HG02610 (cell line): ENCODE results near the gene ODAM.
A peak's percentile ranks its signal among the peaks of the same experiment; 100 is the strongest.
"Not testable (repeated sequence)": the region's sequence is repeated elsewhere in the genome, so short reads cannot be mapped to it uniquely, and the experiment has no call there.

Source experiments
- ATAC-seq: cut with Tn5 transposase; IDR thresholded peaks from one replicate; pipeline ENCODE4 v1.9.1; 2021; ENCODE audit warnings: mild to moderate bottlenecking, moderate library complexity; ENCODE audit not compliant: unreplicated experiment

The ODAM gene, protein sequence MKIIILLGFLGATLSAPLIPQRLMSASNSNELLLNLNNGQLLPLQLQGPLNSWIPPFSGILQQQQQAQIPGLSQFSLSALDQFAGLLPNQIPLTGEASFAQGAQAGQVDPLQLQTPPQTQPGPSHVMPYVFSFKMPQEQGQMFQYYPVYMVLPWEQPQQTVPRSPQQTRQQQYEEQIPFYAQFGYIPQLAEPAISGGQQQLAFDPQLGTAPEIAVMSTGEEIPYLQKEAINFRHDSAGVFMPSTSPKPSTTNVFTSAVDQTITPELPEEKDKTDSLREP

DNA sequence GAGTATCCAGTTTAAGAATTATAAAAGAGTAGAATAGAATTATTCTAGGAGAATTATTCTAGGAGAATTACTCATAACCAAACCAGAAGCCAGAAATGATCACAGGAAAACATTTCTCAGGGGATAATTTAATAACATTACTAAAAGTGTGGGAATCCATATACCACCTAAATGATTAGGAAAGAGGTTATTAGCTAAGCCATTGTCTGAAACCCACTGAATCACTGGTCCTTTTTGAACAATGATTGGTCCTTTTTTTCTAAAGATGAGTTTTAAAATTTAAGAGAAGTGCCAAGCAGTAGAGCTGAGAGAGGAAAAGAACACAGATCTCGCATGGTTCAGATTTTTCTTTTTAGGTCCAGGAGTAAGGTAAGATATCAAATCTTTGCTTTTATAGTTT lies at the start of gene ODAM:
Gene ODAM, plus strand, starts transcription at position 301 of the 400 bp plus-strand sequence. CDS start 819 bp downstream, outside the sequence.
- ATAC-seq: no peak

DNA sequence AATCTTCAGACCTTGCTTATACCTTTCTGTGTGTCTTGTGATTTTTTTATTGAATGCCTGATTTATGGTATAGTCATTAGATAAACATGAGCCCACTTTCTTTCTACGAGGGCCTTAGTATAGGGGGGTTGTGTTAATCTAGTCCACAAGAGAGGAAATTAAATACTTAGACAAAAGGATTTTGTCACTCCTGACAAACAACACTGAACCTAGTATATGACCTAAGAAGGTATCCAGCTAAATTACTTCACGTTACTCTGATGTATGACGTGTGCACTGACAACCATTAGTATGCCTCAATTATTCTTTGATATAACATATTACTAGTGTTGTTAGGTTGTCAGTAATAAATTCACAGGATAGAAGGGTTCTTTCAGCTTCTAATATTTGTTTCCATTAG lies 44.3 kb upstream of the ODAM start:
- ATAC-seq: no peak

DNA sequence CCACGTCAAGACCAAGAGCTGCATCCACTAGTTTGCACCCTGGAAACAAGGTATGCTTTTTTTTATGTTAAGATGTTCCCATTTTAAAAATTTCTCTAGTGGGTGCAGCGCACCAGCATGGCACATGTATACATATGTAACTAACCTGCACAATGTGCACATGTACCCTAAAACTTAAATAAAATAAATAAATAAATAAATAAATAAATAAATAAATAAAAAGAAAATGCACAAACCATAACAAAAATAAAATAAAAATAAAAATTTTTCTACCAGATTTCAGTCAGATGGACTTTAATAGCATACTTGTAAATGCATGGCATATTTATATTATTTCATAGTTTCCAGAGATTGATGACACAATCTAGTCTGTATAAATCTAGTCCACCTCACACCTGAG lies 43.4 kb upstream of the ODAM start:
- no peak for ATAC-seq

DNA sequence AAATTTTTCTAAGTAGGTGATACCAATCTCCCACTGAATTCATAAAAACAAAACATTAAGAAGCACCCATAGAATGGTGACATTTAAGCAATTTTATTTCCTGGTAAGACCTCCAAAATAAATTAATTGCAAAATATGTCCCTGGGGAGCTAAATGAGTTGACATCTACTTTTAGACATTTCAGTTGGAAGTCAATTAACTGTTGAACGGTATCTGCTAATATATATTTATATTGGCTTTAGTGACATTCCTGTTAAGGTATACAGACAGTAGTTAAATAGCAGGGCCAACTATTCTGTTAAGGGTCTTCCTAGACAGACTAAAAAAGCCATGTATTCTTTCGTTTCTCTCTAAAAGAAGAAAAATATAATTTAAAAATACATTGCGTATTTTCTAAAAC lies 41.6 kb upstream of the ODAM start, which contains the start of gene PRR27:
Gene PRR27, plus strand, starts transcription at position 301 of the 400 bp plus-strand sequence. CDS start 139 bp downstream, outside the sequence.
- ATAC-seq: no peak

DNA sequence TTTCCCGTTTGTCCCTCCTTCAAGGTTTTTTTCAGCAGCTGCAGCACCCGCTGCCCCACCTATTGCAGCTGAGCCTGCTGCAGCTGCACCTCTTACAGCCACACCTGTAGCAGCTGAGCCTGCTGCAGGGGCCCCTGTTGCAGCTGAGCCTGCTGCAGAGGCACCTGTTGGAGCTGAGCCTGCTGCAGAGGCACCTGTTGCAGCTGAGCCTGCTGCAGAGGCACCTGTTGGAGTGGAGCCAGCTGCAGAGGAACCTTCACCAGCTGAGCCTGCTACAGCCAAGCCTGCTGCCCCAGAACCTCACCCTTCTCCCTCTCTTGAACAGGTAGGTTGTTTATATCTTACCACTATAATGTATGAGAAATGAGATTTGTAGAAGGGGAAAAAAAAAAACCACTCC lies 36.9 kb upstream of the ODAM start:
- ATAC-seq: no peak

DNA sequence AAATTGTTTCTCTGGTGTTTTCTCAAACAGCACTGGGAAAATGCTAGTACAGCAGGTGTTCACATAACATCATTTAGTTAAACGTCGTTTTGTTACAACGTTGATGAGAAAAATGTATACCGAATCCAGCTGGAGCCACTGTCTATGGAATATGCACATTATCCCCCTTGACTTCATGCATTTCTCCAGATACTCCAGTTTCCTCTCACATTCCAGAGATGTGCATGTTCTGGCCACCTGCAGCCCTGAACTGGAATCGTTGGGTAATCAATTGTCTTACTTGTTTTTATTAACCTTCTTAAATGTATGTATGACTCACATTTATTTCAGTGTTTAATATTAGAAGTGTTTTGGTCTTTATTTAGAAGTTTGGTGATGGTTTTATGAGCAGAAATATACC lies 18.4 kb upstream of the ODAM start:
- no peak for ATAC-seq

DNA sequence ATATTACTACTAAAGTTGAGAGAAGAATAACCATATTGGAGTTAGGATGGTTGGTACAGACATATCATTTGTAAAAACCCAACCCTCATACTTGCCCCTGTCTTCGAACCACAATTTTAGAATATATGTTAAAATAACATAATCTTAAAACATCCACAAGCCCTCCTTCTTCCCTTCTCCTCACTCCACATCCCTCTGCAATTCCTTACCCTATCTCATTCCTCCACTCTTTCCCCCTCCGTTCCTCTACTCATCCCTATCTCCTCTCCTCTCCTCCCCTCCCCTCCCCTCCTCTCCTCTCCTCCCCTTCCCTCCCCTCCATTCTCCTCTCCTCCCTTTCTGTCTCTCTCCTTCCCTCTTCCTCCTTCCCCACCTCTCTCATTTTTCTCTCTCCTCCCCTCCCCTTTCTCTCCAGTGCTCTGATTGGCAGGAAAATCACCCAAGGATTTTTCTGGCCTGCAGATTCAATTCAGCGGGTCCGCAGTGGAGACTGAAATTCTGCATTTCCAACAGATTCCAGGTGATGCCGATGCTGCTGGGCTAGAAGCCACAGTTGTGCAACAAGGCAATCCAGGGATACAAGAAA lies 17.4 kb upstream of the ODAM start:
- ATAC-seq: no peak

DNA sequence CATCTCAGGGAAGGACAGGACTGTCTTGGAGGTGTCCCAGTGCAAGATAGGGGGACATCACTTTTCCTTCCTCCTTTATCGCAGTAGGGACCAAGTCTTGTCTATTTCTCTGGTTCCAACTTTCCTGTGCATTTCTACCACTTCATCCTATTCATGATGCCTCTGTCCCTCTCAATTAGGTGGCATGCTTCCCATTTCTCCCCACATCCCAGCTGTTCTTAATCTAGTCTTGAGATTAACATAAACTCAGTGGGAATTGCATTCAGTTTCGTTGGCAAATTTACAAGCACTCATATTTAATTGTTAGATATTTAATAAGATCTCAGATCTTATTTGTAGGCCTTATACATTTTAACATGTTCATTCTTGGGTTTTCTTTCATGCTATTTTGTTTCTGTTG lies 15.7 kb upstream of the ODAM start:
- ATAC-seq: no peak

DNA sequence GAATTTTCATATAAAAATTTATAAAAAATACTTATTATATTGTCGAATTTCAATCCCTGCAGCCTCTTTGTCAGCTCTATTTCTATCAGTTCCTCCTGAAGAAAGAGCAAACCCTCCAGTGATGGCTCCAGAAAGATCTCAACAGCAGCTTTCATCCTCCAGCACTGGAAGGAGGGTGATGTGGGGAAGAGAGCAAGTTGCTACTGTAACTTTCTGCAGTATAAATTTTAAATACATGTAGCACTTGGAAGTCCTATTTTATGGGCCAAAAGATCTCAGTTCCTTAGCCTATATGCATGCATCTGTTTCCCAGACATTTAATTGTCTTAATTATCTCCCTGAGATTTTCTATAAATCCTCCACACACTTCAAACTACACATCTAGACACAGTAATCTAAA lies 13.7 kb upstream of the ODAM start:
- ATAC-seq: no peak

DNA sequence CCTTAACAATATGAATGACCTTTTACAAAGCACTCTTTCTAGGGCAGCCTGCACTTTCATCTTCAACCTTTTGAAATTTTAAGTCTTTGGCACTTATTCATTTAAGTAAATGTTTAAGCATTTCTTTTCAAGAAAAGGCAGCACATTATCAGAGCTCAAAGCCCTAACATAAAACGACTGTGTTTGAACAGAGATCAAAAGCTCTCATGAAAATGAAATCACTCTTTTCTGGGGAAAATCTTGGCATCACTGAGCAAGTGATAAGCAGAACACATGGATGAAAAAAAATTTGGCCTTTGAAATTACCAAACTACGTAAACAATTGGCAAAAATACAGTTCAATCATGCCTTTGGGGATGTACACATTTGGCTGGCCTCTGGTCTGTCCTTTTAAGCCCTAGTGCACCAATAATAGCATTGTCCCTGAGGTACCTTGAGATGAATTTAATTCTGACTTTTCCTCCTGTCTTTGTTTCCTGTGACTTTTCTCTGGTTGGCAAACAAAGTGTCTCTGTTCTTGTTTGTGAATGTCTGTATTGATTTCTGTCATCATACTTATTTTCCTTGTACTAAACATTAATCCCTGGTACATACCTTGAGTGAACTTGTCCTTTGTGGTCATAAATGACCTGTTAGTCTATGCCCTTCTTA lies 12.9 kb upstream of the ODAM start:
- no peak for ATAC-seq

DNA sequence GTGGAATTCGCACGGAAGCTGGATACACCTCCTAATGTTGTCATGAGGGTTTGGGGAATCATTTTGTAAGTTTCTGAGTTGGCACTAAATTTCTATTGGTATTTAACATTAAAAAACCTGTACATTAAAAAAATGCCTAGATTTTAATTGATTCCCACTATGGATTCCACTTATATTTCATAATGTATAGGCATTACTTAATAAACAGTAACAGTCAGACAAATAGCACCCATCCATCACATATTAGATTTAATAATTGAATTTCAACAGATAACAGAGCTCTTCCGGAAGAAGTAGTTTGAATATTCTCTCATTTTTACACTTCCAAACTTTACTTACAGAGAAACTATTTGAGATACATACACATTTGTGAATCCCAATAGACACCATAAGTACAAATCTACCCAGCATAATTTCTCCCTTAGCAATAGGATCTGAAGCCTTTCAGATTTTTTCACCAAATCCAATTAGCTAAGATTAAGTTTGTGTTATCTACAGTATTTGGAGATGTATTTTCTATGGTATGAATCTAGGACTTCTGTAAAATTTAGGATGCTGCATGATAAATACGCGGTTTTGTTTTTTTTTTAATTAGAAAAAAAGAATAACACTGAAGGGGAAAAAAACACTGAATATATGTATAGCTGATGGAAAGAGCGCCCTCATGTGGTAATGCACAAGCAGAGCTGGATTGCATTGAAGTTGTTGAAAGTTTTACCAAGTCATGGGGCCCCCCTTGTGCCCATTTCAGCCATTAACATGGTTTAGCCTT lies 12.2 kb upstream of the ODAM start:
- ATAC-seq: peak; percentile 78

DNA sequence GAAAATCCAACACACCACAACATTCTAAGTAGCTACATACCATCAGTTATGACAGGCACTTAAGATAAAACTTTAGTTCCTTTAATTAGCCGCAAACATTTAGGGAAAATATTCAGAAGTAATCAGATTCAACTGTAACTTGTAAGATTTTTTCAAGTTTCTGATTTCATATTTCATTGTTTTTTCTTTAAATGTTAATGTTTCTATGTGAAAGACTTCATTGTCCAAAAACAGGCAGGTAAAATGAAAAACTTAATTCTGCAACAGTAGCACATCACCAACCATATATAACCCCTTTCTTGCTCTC lies 11.6 kb upstream of the ODAM start:
- no peak for ATAC-seq

DNA sequence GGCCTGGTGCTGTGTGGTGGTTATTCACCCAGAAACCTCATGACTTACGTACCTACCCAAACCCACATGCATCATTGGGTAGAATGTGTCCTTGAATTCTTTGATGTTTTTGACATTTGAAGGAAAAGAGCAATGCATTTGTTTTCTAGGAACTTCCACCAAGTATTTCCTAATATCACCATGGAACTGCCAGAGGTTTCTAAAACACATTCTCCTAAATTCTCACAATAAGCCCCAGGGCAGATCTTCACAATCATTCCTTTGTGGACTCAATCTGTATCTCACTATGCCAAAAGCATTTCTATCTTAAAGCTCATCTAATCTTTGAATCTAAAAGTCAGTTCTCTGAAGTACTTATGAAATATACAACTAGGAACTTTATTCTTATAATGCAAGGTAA lies 8.3 kb upstream of the ODAM start:
- ATAC-seq: no peak

DNA sequence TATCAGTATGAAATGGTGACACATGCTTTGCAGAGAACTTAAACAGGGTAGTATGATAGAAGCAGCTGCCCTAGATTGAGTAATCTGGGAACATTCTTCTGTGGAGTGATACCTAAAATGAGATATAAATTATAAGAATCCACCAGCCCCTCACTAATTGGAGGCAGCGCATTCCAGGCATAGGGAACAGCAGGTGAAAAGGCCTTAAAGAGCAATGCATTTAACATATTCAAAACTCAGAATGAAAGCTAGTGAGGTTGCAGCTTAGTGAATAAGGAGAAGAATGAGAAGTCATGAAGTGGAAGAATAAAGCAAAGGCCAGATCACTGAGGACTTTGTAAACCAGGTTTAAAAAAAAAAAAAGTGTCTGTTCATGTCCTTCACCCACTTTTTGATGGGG lies 4.9 kb upstream of the ODAM start:
- no peak for ATAC-seq

DNA sequence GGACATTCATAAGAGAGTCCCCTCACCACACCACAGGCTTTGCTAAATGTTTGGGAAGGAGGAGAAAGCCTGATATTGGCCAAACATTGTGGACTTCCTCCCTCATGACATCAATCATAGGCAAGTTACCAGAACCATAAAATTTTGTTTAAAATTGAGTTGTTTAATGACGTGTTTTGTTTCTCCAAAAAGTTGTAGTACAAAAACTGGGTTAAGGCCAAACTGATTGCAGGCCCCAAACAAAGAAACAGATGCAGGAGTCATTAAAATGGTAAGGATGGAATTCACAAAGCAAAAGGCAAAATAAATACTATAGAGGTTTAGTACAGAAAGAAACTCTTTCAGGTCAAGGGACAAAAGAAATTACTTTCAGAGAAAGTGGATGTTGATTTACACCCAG lies 3.9 kb upstream of the ODAM start:
- ATAC-seq: no peak

DNA sequence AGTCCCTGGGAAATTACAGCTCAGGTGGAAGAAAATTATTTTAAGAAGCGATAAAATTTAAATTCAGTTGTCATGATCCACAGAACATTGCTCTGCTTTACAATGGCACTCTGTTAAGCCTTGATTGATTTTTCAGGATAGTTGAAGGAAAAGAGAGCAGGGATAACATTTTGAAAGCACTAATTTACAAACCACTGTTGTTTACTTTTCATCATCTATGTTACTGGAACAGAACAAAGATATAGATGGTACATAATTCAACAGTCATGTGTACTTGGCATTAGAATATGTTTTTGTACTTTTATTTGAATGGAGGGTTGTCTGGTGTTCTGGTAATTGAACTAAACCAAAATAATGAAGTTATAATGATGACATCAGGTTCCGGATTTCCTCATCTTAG lies 2.6 kb upstream of the ODAM start:
- no peak for ATAC-seq

DNA sequence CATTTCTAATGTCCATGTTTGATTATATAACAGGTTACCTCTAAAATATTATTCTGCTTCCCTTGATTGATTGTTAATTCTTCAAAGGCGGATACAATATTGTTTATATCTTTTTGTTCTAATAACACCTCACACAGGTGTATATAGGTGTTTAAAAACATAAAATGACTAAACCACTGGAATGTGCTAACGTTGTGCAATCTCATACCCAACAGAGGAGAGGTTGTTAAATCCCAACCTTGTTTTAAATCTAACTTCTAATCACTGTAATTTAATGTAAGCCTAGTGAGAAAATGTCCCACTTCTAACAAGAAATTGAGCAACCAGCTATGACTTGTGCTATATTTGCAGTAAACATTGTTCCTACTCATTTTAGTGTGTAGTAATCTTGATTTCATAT lies 1.3 kb downstream of the ODAM start:
- ATAC-seq: no peak

DNA sequence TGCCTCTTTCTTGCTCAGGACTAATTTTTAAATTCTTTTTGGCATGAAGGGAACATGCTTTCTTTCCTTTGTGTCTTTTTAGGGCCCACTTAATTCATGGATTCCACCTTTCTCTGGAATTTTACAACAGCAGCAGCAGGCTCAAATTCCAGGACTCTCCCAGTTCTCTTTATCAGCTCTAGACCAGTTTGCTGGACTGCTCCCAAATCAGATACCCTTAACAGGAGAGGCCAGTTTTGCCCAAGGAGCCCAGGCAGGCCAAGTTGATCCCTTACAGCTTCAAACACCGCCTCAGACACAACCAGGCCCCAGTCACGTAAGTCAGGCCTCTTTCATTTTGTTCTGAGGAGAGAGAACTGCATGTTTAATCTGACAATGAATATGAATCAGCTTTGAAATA lies 2.3 kb downstream of the ODAM start:
- ATAC-seq: no peak

DNA sequence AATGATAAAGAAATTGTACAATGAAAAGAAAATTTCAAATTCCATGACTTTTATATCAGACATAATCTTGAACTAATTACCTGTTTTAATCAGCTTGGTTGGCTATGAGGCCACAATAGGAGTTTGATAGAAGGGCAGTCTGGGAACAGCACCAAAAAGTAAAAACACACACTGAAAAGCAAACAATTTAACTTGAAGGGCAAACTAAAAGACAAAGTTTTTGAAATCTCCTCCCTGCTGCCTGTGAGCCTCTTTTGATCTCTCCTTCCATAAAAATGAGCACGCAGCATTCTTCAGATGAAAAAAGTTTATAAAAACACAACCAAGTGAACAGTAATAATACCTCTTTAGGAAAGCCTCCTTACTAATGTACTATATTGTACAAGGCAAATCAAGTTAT lies 8.1 kb downstream of the ODAM start:
- no peak for ATAC-seq

DNA sequence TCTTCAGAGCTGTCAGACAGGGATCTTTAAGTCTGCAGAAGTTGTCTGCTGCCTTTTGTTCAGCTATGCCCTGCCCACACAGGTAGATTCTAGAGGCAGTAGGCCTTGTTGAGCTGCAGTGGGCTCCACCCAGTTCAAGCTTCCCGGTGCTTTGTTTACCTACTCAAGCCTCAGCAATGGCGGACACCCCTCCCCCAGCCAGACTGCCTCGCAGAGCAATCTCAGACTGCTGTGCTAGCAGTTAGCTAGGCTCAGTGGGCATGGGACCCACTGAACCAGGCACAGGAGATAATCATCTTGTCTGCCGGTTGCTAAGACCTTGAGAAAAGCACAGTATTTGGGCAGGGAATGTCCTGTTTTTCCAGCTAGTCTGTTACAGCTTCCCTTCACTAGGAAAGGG lies 17.2 kb downstream of the ODAM start:
- not testable (repeated sequence) for ATAC-seq

DNA sequence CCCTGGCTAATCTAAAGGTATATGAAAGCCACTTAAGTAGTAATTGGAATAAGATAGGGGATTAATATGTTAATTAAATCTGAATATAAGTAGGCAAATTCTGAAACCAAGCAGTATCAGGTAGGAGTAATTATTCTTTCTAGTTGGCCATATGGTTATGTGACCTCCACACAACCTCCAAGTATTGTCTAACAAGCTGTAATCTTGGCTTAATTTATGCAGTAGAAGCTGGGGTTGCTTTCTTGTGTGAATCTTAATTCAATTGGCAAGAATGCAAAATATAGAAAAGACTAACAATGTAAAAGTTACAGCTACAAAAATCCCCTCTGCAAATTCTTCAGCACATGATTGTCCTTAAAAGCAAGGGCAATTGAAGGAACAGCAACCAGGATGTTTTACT lies 20.6 kb downstream of the ODAM start:
- not testable (repeated sequence) for ATAC-seq

DNA sequence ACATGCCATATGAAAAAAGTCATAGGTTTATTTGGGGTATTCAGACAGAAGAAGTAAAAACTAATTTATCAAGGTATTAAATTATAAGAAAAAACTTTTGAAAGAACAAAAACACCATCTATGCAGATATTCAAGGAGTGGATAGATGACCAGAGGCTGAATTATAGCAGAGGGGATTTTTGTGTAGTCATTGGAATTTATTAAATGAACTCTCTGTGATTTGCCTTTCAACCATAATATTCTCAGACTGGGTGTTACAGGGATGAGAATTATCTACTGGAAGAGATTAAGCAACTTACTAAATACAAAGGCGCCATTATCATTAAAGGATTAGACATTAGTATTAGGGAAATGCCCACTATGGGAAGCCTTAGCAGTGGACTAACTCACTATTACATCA lies 21.0 kb downstream of the ODAM start:
- ATAC-seq: not testable (repeated sequence)
